AG04449 (cell line): ENCODE results near the gene SETD1B.
"Not testable (repeated sequence)": the region's sequence is repeated elsewhere in the genome, so short reads cannot be mapped to it uniquely, and the experiment has no call there.

Experiments used
- CTCF ChIA-PET: fragments of 350-600 bp; formaldehyde crosslinking; extraction: SDS; loops from one replicate; lab custom pipeline; 2021; ENCODE audit warnings: antibody characterized with exemption; lab: Yijun Ruan, JAX
- POLR2A ChIA-PET: fragments of 400-600, 350-600 bp; formaldehyde crosslinking; extraction: SDS; loops from one replicate; lab custom pipeline; 2020; ENCODE audit warnings: antibody characterized with exemption, inconsistent platforms; lab: Yijun Ruan, JAX
- DNase-seq: peaks from one replicate; pipeline ENCODE4 v3.0.0-alpha.2; 2010; ENCODE audit warnings: low read depth, low spot score
- H3K4me3 ChIP-seq: 2 replicates; pipeline ENCODE4 v1.5.1; 2011; ENCODE audit warnings: low read depth, mild to moderate bottlenecking, control low read depth, low read length
- TF ChIP-seq, protein P1 (sequence below): IDR thresholded peaks from one replicate; pipeline ENCODE4 v1.5.1; 2011; ENCODE audit warnings: mild to moderate bottlenecking, moderate library complexity, low read length, control low read depth, inconsistent platforms; ENCODE audit not compliant: insufficient read depth; ENCODE audit errors: missing control alignments

Gene SETD1B

DNA sequence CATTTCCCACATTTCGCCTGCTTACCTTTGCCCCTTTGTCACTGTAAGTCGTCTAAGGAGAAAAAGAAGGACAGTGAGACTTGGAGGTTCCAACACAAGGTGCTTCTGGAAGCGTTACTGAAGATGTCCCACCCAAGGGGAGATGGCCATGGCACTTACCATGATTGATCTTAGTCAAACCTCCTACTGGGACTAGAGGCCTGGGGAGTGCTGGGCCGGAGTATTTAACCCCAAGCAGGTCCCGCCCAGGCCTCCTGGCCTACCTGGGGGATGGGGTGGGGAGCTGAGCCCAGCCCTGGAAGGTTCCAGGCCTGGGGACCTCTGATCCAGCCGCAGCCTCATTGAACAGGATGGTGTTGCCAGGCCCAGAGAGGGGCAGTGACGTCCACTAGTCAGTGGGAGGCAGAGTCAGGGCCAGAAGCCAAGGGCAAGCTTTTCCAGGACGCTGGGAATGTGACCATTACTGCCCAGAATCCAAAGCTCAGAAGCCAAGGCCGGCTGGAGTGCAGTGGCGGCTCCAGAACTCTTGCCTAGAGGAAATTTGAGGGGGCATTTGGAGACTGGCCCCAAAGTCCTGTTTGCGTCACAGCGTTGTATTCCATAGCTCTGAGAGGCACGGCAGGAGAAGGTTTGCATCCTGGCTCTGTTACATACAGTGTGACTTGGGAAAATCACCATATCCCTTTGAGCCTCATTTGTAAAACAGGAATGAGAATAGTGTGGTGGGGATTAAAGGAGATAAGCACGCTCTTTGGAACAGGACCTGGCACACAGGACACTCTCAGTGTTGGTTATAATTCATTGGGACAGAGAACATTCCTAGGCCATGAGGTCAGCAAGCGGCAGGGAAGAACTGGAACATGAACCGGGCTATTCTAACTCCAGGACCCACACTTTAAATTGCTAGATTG, 55.1 kb downstream of the SETD1B start, which contains the start of gene HPD:
TSS of gene HPD (minus strand) at position 198 of the 911 bp plus-strand sequence. CDS start at position 162, 36 bp downstream.
- TF ChIP-seq, protein P1, sequence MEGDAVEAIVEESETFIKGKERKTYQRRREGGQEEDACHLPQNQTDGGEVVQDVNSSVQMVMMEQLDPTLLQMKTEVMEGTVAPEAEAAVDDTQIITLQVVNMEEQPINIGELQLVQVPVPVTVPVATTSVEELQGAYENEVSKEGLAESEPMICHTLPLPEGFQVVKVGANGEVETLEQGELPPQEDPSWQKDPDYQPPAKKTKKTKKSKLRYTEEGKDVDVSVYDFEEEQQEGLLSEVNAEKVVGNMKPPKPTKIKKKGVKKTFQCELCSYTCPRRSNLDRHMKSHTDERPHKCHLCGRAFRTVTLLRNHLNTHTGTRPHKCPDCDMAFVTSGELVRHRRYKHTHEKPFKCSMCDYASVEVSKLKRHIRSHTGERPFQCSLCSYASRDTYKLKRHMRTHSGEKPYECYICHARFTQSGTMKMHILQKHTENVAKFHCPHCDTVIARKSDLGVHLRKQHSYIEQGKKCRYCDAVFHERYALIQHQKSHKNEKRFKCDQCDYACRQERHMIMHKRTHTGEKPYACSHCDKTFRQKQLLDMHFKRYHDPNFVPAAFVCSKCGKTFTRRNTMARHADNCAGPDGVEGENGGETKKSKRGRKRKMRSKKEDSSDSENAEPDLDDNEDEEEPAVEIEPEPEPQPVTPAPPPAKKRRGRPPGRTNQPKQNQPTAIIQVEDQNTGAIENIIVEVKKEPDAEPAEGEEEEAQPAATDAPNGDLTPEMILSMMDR, result no peak
- no peak within 1 kb of the TSS for H3K4me3 ChIP-seq
- DNase-seq, result no peak
- CTCF ChIA-PET, result interaction anchor here (0.9 to 4.2 kb wide), 4 partner anchors 21 to 86 kb away, joined by 3 to 16 read pairs (median 6); partner anchors contain the start of gene PSMD9
- POLR2A ChIA-PET, result no interaction called here

DNA sequence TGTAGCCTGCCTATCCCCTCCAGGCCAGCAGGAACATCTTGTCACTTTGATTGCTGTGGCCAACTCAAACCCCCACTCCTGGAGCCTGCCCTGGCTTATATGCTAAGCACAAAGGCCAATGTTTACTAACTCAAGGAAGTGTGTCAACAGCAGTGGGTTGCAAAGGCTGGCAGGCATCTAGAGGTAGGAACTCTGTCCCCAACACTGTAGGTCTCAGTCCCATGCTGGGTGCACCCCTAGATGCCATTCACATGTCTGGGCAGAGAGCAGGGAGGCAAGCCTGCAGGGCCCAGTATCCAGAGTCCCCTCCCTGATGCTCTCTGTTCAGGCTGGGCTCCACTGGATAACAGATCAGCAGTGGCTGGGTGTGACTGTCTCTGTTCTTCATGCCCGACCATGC, 56.4 kb downstream of the SETD1B start:
- TF ChIP-seq, protein P1, result no peak
- CTCF ChIA-PET, result interaction anchor here (0.6 to 4.2 kb wide), 5 partner anchors 22 to 94 kb away, joined by 3 to 16 read pairs (median 5); partner anchors contain the start of gene PSMD9
- POLR2A ChIA-PET, result no interaction called here
- no peak for DNase-seq
- H3K4me3 ChIP-seq, result no peak overlapping the region

DNA sequence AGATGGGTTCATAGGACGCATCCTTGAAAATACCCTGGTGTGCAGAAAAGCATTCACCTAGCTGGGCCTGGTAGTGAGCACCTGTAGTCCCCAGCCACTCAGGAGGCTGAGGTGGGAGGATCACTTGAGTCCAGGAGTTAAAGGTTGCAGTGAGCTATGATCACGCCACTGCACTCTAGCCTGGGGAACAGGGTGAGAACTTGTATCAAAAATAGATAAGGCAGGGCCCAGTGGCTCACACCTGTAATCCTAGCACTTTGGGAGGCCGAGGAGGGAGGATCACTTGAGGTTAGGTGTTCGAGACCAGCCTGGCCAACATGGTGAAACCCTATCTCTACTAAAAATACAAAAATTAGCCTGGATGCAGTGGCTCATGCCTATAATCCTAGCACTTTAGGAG, 56.9 kb downstream of the SETD1B start:
- POLR2A ChIA-PET, H3K4me3 ChIP-seq, DNase-seq: not testable (repeated sequence)
- CTCF ChIA-PET, result interaction anchor here (0.6 to 4.2 kb wide), 6 partner anchors 12 to 95 kb away, joined by 3 to 16 read pairs (median 4); partner anchors contain the start of gene PSMD9

DNA sequence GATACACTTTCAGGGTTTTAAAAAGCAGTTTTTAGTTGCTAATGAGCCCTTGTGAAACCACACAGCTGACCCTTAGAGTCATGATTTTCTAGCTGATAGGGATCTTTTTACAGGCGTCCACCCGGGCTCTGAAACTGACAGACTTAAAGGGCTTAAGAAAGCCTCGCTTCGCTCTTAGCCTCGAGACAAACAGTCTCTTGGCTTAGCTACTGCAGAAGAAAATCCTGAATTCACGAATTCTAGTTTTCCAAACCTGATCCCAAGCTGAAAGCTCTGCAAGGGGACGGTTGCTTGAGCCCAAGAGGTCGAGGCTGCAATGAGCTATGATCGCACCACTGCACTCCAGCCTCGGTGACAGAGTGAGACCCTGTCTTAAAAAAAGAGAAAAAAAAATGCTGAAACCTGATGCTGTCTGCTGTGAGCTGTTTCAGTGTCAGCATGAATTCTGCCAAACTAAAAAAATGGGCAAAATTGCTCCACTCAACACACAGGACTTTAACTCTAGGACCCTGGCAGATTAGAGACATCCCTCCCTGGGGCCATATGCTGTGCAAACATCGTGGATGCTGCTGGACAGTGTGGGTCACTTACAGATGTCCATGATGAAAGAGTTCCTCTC, 57.9 kb downstream of the SETD1B start:
- CTCF ChIA-PET, result interaction anchor here (0.6 to 4.2 kb wide), 8 partner anchors 11 to 295 kb away, joined by 3 to 16 read pairs (median 4); partner anchors contain the start of gene PSMD9
- POLR2A ChIA-PET, result interaction anchor here (0.9 kb wide), 1 partner anchor 49 kb away, joined by 5 read pairs; no protein-coding TSS in a partner anchor
- H3K4me3 ChIP-seq, result peak overlapping the region; percentile 10
- TF ChIP-seq, protein P1, result no peak
- DNase-seq, result no peak

DNA sequence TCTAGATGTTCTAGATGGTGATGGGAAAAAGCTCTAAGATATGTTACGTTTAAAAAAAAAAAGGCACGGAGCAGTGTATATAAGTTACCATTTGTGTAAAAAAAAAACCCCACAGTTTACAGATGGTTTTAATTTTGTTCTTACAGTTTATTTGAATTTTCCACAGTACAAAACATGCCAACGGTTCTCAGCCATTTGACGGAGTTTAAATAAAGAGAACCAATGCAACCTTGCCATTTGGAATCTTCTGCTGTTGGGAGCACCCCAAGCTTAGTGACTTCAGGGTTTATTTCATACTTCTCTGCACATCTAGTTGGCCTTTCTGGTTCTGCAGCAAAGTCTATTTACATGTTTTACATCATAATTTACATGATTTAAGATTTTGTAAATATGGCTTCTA, 62.5 kb downstream of the SETD1B start:
- H3K4me3 ChIP-seq, result no peak overlapping the region
- DNase-seq, result no peak
- TF ChIP-seq, protein P1, result no peak
- CTCF ChIA-PET, result interaction anchor here (1.4 to 1.9 kb wide), 3 partner anchors 27 to 72 kb away, joined by 3 to 6 read pairs (median 3); partner anchors contain the start of gene RHOF
- POLR2A ChIA-PET, result no interaction called here

DNA sequence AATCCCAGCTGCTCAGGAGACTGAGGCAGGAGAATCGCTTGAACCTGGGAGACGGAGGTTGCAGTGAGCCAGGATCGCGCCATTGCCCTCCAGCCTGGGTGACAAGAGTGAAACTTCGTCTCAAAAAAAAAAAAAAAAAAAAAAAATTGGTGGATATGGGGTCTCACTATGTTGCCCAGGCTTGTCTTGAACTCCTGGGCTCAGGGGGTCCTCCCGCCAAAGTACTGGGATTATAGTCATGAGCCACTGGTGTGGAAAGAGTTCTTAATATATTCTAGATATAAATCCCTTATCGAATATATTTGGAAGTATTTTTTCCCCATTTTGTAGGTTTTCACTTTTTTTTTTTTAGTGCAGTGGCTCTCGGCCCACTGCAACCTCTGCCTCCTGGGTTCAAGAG, 65.4 kb downstream of the SETD1B start:
- H3K4me3 ChIP-seq, POLR2A ChIA-PET, DNase-seq: not testable (repeated sequence)
- CTCF ChIA-PET, result interaction anchor here (1.2 to 1.8 kb wide), 3 partner anchors 19 to 75 kb away, joined by 3 to 7 read pairs (median 6); partner anchors contain the start of gene RHOF
